HFFc6 (cell line): ENCODE results near the gene NPDC1. TPM values are rescaled to one million over a fixed set of nuclear protein-coding genes. Genes with fewer than 3 reads are reported as not detected.

Experiments
- DNase-seq: peaks from one replicate; pipeline ENCODE4 v3.0.0-alpha.2; 2018
- H3K27ac Mint-ChIP-seq: 2 replicates; pipeline ENCODE4 v1.8.0; 2020; ENCODE audit warnings: mild to moderate bottlenecking, mixed read lengths
- H3K27me3 Mint-ChIP-seq: 2 replicates; pipeline ENCODE4 v1.8.0; 2021; ENCODE audit warnings: mild to moderate bottlenecking, moderate library complexity, mixed read lengths; ENCODE audit not compliant: insufficient read depth
- H3K36me3 Mint-ChIP-seq: 2 replicates; pipeline ENCODE4 v1.8.0; 2021; ENCODE audit warnings: low read depth, mixed read lengths
- H3K4me1 Mint-ChIP-seq: 2 replicates; pipeline ENCODE4 v1.8.0; 2020; ENCODE audit warnings: low read depth, mixed read lengths
- H3K4me3 Mint-ChIP-seq: 2 replicates; pipeline ENCODE4 v1.8.0; 2020; ENCODE audit warnings: mild to moderate bottlenecking, moderate library complexity, mixed read lengths
- H3K9me3 Mint-ChIP-seq: 2 replicates; pipeline ENCODE4 v1.8.0; 2020; ENCODE audit warnings: mild to moderate bottlenecking, mixed read lengths
- total RNA-seq, 6 experiments: library from RNA; stranded (reverse); fragmentation: NEBNext Ultra II Directional; extraction: Animal tissue kit (Norgen Biotek cat#: 25700); gene quantifications; 2 replicates in 1 of 6; 3 replicates in 5 of 6; pipeline ENCODE4 v1.2.3, GENCODE V29; 2021
- TF ChIP-seq, protein P1 (sequence below): fragments of 200-600 bp; sonication (generic); IDR thresholded peaks from 2 replicates; pipeline ENCODE4 v1.5.0; 2021; ENCODE audit warnings: antibody characterized with exemption, mild to moderate bottlenecking

NPDC1 gene
- total RNA-seq, 6 experiments from 2014 or later = 112 to 197 (median 119) TPM

DNA sequence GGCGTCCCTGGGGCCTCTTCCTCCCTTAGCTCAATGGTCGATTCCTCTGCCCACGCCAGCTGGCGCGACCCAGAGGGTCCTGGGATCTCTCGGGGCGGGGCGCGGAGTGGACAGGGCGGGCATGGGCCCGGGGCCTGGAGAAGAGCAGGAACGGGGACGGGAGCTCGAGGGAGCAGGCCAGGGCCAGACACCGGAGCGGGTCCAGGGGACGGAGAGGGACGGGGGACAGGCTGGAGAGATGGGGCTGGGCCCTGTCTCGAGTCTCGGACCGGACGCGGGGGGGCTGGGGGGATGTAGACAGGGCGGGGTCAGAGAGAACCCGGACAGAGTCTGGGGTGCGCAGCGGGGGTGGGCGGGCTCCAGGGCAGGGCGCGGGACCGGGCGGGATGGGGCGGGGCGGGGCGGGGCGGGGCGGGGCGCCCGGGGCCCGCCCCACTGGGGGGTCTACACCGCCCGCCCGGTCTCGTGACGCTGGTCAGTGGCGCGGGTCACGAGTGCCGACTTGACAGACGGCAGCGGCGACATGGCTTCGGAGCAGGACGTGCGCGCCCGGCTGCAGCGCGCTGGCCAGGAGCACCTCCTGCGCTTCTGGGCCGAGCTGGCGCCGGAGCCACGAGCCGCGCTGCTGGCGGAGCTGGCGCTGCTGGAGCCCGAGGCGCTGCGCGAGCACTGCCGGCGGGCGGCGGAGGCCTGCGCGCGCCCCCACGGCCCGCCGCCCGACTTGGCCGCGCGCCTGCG, 31.2 kb upstream of the NPDC1 start, which contains the start of gene UAP1L1:
UAP1L1 (plus strand) TSS at position 508 of the 738 bp plus-strand sequence; CDS start at position 524, 16 bp downstream.
- Mint-ChIP-seq H3K4me1 (peaks cover 4% of the 10 kb centered on the region; the same call in 1 of the 2 replicates), H3K27ac (no peak within 1 kb of the TSS; the same call in 1 of the 2 replicates), H3K4me3 (peak within 1 kb of the TSS; percentile 81), H3K9me3 (no peaks in the 10 kb centered on the region), H3K27me3 (no peaks in the 10 kb centered on the region; the same call in none of the 2 replicates), H3K36me3 (no peaks in the 10 kb centered on the region)
- DNase-seq = peak; percentile 57
- TF ChIP-seq, protein P1, sequence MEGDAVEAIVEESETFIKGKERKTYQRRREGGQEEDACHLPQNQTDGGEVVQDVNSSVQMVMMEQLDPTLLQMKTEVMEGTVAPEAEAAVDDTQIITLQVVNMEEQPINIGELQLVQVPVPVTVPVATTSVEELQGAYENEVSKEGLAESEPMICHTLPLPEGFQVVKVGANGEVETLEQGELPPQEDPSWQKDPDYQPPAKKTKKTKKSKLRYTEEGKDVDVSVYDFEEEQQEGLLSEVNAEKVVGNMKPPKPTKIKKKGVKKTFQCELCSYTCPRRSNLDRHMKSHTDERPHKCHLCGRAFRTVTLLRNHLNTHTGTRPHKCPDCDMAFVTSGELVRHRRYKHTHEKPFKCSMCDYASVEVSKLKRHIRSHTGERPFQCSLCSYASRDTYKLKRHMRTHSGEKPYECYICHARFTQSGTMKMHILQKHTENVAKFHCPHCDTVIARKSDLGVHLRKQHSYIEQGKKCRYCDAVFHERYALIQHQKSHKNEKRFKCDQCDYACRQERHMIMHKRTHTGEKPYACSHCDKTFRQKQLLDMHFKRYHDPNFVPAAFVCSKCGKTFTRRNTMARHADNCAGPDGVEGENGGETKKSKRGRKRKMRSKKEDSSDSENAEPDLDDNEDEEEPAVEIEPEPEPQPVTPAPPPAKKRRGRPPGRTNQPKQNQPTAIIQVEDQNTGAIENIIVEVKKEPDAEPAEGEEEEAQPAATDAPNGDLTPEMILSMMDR = no peak

DNA sequence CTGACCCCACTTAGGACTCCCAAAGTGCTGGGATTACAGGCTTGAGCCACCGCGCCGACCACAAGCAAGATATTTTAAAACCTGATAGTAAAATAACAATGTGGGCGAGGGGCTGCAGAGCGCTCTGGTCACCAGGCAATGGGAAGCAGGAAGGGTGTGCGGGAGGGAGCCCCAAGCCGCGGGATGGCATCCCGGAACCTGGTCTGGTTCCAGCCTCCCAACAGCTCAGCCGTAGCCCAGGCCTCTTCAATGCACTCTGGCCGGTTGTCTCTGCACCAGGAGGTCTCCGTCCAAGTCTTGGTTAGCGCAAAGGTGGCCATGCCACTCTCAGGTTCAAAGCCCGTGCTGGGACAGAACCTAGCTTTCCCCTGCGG, 30.6 kb upstream of the NPDC1 start:
- Mint-ChIP-seq H3K36me3 (no peaks in the 10 kb centered on the region), H3K27ac (no peak overlapping the region; the same call in 1 of the 2 replicates), H3K9me3 (no peaks in the 10 kb centered on the region), H3K4me3 (peak overlapping the region; percentile 63), H3K27me3 (no peaks in the 10 kb centered on the region; the same call in none of the 2 replicates), H3K4me1 (no peaks in the 10 kb centered on the region)
- DNase-seq = no peak
- TF ChIP-seq, protein P1 = no peak

DNA sequence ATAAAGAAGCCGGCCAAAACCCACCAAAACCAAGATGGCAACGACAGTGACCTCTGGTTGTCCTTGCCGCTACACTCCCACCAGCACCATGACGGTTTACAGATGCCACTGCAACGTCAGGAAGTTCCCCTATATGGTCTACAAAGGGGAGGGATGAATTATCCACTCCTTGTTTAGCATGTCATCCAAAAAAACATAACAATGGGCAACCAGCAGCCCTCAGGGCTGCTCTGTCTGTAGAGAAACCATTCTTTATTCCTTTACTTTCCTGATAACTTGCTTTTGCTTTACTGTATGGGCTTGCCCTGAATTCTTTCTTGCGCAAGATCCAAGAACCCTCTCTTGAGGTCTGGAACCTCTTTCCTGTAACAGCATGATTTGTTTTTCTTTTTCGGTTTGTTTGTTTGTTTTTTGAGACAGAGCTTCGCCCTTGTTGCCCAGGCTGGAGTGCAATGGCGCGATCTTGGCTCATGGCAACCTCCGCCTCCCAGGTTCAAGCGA, 29.3 kb upstream of the NPDC1 start:
- peaks cover 8% of the 10 kb centered on the region for H3K4me1 Mint-ChIP-seq
- no peaks in the 10 kb centered on the region for H3K36me3 Mint-ChIP-seq
- DNase-seq = no peak
- no peaks in the 10 kb centered on the region for H3K9me3 Mint-ChIP-seq
- no peak overlapping the region for H3K4me3 Mint-ChIP-seq
- TF ChIP-seq, protein P1 = no peak
- no peak overlapping the region for H3K27ac Mint-ChIP-seq
- no peaks in the 10 kb centered on the region; the same call in none of the 2 replicates for H3K27me3 Mint-ChIP-seq

DNA sequence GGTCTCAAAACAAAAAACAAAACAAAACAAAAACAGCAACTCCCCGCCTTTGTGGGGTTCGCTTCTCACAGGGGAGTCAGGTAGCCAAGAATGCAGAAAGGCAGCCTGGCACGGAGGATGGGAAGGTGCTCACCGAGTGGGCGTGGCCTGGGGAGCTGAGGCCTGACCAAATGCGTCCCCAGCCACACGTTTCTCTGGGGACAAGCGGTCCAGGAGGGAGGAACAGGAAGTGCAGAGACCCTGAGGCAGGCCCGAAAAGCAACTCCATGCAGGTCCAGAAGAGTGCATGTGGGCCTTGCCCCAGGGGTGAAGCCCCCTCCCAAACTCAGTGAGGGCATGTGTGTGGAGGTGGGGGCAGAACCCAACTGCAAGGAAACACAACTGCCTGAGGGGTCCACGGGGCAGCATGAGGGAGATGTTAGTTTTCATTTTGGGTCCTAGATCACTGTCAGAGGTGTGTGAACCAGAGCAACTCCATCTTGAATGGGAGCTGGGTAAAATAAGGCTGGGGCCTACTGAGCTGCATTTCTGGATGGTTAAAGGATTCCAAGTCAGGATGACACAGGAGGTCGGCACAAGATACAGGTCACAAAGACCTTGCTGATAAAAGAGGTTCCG, 28.8 kb upstream of the NPDC1 start:
- Mint-ChIP-seq H3K9me3 (no peaks in the 10 kb centered on the region), H3K27me3 (no peaks in the 10 kb centered on the region; the same call in none of the 2 replicates), H3K4me1 (peaks cover 8% of the 10 kb centered on the region), H3K4me3 (no peak overlapping the region), H3K27ac (no peak overlapping the region), H3K36me3 (no peaks in the 10 kb centered on the region)
- TF ChIP-seq, protein P1 = no peak
- no peak for DNase-seq

DNA sequence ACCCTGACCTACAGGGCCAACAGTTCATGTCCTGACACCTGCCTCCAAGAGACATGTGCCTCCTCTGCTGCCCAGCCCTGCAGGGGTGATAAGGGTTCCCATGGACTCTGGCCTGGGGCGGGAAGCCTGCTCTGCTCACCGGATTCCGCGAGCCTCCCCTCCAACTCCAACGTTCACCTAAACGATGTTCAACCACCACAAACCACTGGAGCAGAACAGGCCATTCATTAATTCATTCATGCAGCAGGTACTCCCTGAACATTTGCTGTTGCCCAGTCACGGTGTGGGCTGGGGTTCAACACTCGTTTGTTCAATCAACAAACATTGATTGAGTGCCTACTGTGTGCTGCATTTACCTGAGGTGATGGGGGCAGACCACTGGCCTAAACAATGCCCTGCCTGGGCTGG, 28.0 kb upstream of the NPDC1 start:
- no peak for DNase-seq
- TF ChIP-seq, protein P1 = no peak
- no peak overlapping the region for H3K27ac Mint-ChIP-seq
- H3K27me3 Mint-ChIP-seq = no peaks in the 10 kb centered on the region; the same call in none of the 2 replicates
- peaks cover 8% of the 10 kb centered on the region for H3K4me1 Mint-ChIP-seq
- no peak overlapping the region for H3K4me3 Mint-ChIP-seq
- no peaks in the 10 kb centered on the region for H3K9me3 Mint-ChIP-seq
- H3K36me3 Mint-ChIP-seq = no peaks in the 10 kb centered on the region
